Dermis blood vessel endothelial cell (primary cell): ENCODE measurements around the gene ARR3. TPM values are rescaled to one million over a fixed set of nuclear protein-coding genes. Genes with fewer than 3 reads are reported as not detected.
"Not testable (repeated sequence)": the region's sequence is repeated elsewhere in the genome, so short reads cannot be mapped to it uniquely, and the experiment has no call there.

Experiments used
- DNase-seq: peaks from one replicate; pipeline ENCODE4 v3.0.0; 2010
- total RNA-seq: library from RNA; depleted of rRNA; stranded (reverse); fragments of >200 nt; gene quantifications from 2 replicates; pipeline ENCODE4 v1.2.3, GENCODE V29; 2014

ARR3 gene
- total RNA-seq, 1 donor from 2014 or later = not detected

- DNase-seq = no peak
Measured at GRCh38 chrX:70281951-70282350, 13.8 kb downstream of the ARR3 start, which contains the start of gene RAB41. TSS of gene RAB41 (plus strand) at chrX:70282172. CDS start at chrX:70282218, 46 bp downstream.

DNA sequence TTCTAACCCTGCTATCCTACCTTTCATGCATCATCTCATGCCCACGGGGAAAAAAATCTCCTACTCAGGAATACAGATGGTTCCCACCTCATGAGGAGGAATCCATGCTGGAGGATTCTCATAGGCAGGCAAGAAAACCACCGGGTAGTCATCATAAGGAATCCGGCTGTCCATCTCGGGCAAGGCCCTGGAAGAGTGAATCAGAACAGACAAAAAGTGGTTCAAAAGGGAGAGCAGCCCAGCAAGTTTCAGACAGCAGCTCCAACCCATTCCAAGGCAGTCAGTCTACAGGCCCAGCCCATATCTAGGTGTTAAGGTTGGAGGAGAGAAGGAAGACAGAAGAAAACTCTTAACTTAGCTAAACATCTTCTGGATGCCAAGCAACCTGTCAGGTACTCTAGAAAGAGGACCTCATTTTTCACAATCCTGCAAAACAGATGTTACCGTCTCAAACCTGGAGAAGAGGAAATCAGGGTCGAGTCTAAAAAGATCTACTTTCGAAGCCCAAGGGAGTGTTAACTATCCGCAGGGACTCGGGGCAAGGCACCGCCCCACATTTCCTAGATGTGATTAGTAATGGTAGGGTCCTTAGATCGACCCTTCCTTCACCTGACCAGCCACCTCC, 21.1 kb downstream of the ARR3 start:
- no peak for DNase-seq

DNA sequence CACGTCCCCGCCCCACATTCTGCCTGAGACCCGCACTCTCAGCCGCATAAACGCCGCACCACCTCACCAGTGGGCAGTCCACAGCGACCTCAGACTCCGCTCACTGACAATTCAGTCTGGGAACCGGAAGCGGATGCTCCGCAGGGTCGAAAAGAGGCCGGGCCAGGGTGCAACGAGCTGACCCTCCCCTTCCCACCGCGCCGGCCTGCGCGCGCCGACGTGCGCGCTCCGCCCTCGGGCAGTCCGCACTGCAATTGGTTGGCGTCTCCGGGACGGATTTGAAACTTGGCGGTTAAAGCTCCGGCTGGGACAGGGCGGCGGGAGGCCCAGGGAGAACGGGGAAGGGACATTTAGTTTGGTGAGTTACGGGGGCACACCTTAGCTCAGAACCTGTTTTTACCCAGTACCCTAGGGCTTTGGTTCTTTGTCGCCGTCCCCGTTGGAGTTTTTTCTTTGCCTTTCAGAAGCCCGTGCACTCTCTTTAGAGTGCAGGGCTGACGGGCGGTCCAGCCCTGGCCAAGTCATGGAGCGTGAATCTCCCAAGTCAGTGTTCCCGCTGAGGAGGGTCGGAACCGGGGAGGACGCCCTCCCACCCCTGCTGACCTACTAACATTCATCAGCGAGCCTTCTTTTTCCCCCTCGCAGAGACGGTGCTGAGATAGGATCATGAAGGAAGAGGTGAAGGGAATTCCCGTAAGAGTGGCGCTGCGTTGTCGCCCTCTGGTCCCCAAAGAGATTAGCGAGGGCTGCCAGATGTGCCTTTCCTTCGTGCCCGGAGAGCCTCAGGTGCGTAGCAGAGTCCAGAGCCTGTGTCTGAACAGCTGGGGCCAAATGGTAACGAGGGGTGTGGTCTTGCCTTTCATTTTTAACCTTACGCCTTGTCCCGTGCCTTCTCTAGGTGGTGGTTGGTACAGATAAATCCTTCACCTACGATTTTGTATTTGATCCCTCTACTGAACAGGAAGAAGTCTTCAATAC, 21.9 kb downstream of the ARR3 start, which contains the start of the genes KIF4A and PDZD11:
Gene KIF4A, plus strand, starts transcription at position 312 of the 978 bp plus-strand sequence. Its CDS starts 355 bp downstream, at position 667.
Gene PDZD11, minus strand, starts transcription at position 135 of the 978 bp plus-strand sequence. CDS start 586 bp downstream, outside the sequence.
- peak; percentile 85 for DNase-seq

- DNase-seq = no peak
Measured at GRCh38 chrX:70292788-70293187, 24.7 kb downstream of the ARR3 start.

GRCh38 chrX:70293621-70294020, 25.5 kb downstream of the ARR3 start:
- DNase-seq = peak; percentile 5

DNA sequence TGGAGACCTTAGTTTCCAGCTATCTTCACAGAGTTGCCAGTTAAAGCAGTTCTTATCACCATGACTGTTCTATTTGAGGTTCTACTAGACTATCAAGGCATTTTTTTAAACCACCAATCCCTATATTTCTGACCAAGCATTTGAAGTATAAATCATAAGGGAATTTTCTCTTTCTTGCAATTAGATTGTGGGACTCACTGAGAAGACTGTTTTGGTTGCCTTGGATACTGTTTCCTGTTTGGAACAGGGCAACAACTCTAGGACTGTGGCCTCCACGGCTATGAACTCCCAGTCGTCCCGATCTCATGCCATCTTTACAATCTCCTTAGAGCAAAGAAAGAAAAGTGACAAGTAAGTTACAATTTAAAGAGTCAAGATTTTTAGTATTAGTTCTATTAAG, 33.6 kb downstream of the ARR3 start:
- peak; percentile 81 for DNase-seq

GRCh38 chrX:70313503-70313902, 45.4 kb downstream of the ARR3 start:
- no peak for DNase-seq

GRCh38 chrX:70322784-70323183, 54.6 kb downstream of the ARR3 start:
- DNase-seq = peak; percentile 5

GRCh38 chrX:70323628-70324027, 55.5 kb downstream of the ARR3 start:
- DNase-seq = not testable (repeated sequence)

DNA sequence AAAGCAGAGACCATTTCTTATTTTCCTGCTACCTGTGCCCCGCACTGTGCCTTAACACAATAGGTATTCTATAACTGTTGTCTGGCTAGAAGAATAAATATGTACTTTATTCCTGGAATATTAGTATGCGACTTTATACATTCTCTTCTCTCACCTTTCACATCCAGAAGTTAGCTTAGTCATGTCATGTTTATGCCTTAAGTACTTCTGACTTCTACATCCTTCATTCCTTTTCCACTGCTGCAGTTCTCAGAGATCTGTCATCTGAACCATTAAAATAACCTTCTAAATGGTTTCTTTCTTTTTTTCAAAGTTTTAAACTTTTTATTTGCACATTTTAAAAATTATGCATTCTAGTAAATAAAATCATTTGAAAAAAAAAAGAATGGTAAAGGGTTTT, 56.2 kb downstream of the ARR3 start:
- DNase-seq = no peak

DNA sequence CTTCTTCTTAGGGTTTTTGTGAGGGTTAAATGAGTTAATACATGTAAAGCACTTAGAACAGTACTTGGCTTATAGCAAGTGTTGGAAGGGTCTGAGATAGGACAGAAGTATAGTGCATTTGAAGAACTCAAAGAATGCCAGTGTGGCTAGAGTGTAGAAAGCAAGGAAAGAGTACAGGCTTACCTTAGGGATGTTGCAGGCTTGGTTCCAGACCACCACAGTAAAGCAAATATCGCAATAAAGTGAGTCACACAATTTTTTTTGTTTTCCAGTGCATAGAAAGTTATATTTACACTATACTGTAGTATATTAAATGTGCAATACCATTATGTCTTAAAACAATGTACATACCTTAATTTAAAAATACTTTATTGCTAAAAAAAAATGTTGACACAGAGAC, 63.0 kb downstream of the ARR3 start:
- DNase-seq = no peak

Other genes starting within 250 kb of the ARR3 start
- gene AWAT2, start 218.4 kb upstream of the ARR3 start, total RNA-seq = 0.51 and 1.2 TPM in 2 replicates
- gene OTUD6A, start 205.9 kb upstream of the ARR3 start, total RNA-seq = not detected in 2 replicates
- 69.9 and 111 TPM in 2 replicates for gene IGBP1, start 134.9 kb upstream of the ARR3 start, total RNA-seq
- not detected in 2 replicates for gene DGAT2L6, start 90.9 kb upstream of the ARR3 start, total RNA-seq
- not detected in 2 replicates for gene AWAT1, start 33.7 kb upstream of the ARR3 start, total RNA-seq
- not detected in 2 replicates for gene P2RY4, start 8.1 kb upstream of the ARR3 start, total RNA-seq
- not detected in 2 replicates for gene RAB41, start 13.8 kb downstream of the ARR3 start, total RNA-seq
- gene PDZD11, start 21.6 kb downstream of the ARR3 start, total RNA-seq = 35.3 and 43.2 TPM in 2 replicates
- gene KIF4A, start 21.8 kb downstream of the ARR3 start, total RNA-seq = 7.7 and 29.6 TPM in 2 replicates
- 0.17 TPM in 1 of 2 replicates, not detected in the other for gene GDPD2, start 155.0 kb downstream of the ARR3 start, total RNA-seq
- 0.88 and 1.7 TPM in 2 replicates for gene DLG3, start 176.5 kb downstream of the ARR3 start, total RNA-seq